SK-N-SH treated with all-trans-retinoic acid at 6 μM for 48 hours (cell line): ENCODE measurements around the gene S100A5.

ENCODE experiments used
- ARNTL ChIP-seq: fragments of 450-650 bp; formaldehyde crosslinking; IDR thresholded peaks from 2 replicates; pipeline ENCODE4 v1.5.0; 2020; ENCODE audit warnings: low read depth, mild to moderate bottlenecking, moderate library complexity, borderline replicate concordance
- CREB5 ChIP-seq: fragments of 250-450 bp; sonication (Bioruptor Pico); IDR thresholded peaks from 2 replicates; pipeline ENCODE4 v1.5.1; 2020; ENCODE audit warnings: low read depth, mild to moderate bottlenecking, moderate library complexity
- CSDC2 ChIP-seq: fragments of 250-450 bp; sonication (Bioruptor Pico); IDR thresholded peaks from 2 replicates; pipeline ENCODE4 v1.5.0; 2020; ENCODE audit warnings: mild to moderate bottlenecking, moderate library complexity
- OSR1 ChIP-seq: fragments of 250-450 bp; sonication (Bioruptor Pico); IDR thresholded peaks from 2 replicates; pipeline ENCODE4 v1.8.0; 2022; ENCODE audit warnings: moderate library complexity, mild to moderate bottlenecking, inconsistent platforms
- PATZ1 ChIP-seq: fragments of 250-450 bp; sonication (Bioruptor Pico); IDR thresholded peaks from 2 replicates; pipeline ENCODE4 v1.8.0; 2020; ENCODE audit warnings: mild to moderate bottlenecking, moderate library complexity, borderline replicate concordance
- POU6F1 ChIP-seq: fragments of 250-450 bp; sonication (Bioruptor Pico); IDR thresholded peaks from 2 replicates; pipeline ENCODE4 v1.8.0; 2021; ENCODE audit warnings: low read depth, mild to moderate bottlenecking, moderate library complexity, borderline replicate concordance
- SNAI2 ChIP-seq: fragments of 250-450 bp; sonication (Bioruptor Pico); IDR thresholded peaks from 2 replicates; pipeline ENCODE4 v1.5.0; 2020; ENCODE audit warnings: mild to moderate bottlenecking, moderate library complexity
- TCF4 ChIP-seq: fragments of 250-450 bp; sonication (Bioruptor Pico); IDR thresholded peaks from 2 replicates; pipeline ENCODE4 v1.8.0; 2021; ENCODE audit warnings: mild to moderate bottlenecking, moderate library complexity, borderline replicate concordance
- TSHZ2 ChIP-seq: fragments of 250-450 bp; sonication (Bioruptor Pico); IDR thresholded peaks from 2 replicates; pipeline ENCODE4 v1.5.0; 2020; ENCODE audit warnings: mild to moderate bottlenecking, moderate library complexity
- ZC3H10 ChIP-seq: fragments of 250-450 bp; sonication (Bioruptor Pico); IDR thresholded peaks from 2 replicates; pipeline ENCODE4 v1.5.1; 2021; ENCODE audit warnings: mild to moderate bottlenecking, moderate library complexity
- ZFP3 ChIP-seq: fragments of 250-450 bp; sonication (Bioruptor Pico); IDR thresholded peaks from 2 replicates; pipeline ENCODE4 v1.5.0; 2020; ENCODE audit warnings: mild to moderate bottlenecking, moderate library complexity

GRCh38 chr1:153534226-153534924, 6.4 kb downstream of the S100A5 start:
- TF ChIP-seq CREB5 (CRISPR knock-in tag) (no peak), OSR1 (no peak), CSDC2 (CRISPR knock-in tag) (no peak), ARNTL (no peak), TSHZ2 (CRISPR knock-in tag) (no peak), ZFP3 (no peak), POU6F1 (CRISPR knock-in tag) (no peak), ZC3H10 (CRISPR knock-in tag) (no peak), PATZ1 (CRISPR knock-in tag) (no peak), SNAI2 (no peak), TCF4 (no peak)
